DMS153 treated with DMSO at 0.1 percent for 48 hours (cell line): ENCODE data around the gene RAB31.
A peak's percentile ranks its signal among the peaks of the same experiment; 100 is the strongest.

Source experiments
- DNase-seq: peaks from one replicate; lab custom pipeline; 2025; ENCODE audit not compliant: unreplicated experiment; lab: John Stamatoyannopoulos, UW

RAB31 gene

DNA sequence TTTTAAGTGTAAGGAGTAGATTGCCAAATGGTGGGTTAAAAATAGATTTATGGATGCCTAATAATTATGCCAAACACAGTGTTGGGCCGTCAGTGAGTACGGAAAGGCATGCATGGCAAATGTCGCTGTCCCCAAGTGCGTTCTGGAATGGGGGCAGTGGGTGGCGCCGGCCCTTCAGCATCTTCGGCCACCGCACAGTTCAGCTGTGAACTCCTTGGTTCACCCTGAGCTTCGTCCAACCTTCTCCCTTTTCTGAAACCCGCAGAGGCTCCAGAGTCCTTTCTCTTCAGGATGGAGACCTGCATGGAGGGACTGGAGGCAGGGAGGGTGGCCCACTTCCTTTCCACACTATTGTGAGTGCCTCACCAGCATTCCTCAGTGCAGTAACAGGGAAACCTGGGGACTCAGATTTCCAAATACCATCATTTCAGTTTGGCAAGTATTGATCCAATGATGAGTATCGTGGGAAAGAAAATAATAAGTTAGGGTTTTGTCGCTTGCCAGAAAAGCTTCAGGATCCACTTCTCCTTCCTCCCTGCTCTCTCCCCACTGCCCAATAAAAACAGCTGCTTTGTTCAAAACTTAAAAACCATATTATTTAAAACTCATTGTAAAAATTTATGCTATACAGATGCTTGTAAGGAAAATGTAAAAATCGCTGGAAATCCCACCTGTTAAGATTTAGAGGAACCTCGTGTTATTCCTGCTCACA lies 103.0 kb downstream of the RAB31 start:
- DNase-seq: no peak

DNA sequence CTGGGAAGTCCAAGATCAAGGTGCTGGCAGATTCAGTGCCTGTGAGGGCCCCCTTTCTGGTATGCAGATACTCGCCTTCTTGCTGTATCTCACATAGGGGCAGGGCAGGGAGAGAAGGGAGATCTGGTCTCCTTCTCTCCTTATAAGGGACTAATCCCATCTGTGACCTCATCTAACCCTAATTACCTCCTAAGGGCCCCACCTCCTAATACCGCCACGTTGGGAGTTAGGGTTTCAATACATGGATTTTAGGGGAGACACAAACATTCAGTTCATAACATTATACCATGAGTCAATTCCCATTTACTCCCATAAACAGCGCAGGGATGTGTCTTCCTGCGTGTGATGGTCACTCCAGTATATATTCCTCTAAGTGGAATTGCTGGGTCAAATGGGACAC lies 103.9 kb downstream of the RAB31 start:
- no peak for DNase-seq

GRCh38 chr18:9814431-9814830 lies 106.3 kb downstream of the RAB31 start:
- no peak for DNase-seq

DNA sequence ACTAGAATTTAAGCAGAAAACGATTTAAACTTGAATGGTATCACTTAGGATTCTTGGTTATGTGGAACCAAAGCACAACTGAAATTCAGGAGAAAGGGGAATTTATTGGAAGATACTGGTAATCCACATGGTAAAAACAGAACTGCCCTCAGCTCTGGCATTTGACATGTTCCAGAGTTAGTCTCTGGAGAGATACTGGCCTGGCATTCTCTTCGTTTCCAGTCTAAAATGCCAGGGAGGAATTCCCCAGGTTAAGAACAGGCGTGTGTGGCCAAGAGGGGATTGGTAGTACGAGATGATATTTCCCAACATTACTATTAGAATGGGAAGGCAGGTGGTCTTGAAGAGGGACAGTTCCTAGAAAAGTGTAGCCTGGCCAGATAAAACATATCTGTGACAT lies 109.2 kb downstream of the RAB31 start:
- no peak for DNase-seq

- no peak for DNase-seq
Measured at GRCh38 chr18:9817725-9818422, 109.8 kb downstream of the RAB31 start.

DNA sequence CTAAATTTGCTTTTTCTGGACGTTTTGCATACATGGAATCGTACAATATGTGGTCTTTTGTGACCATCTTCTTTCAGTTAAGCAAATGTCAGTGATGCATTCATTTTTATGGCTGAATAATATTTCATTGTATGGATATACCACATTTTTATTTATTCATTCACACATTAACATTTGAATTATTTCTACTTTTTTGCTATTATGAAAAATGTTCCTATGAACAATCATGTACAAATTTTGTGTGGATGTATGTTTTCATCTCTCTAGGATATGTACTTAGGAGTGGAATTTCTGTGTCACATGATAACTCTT lies 110.3 kb downstream of the RAB31 start:
- no peak for DNase-seq

- DNase-seq: no peak
Measured at GRCh38 chr18:9820127-9820526, 112.0 kb downstream of the RAB31 start.

DNA sequence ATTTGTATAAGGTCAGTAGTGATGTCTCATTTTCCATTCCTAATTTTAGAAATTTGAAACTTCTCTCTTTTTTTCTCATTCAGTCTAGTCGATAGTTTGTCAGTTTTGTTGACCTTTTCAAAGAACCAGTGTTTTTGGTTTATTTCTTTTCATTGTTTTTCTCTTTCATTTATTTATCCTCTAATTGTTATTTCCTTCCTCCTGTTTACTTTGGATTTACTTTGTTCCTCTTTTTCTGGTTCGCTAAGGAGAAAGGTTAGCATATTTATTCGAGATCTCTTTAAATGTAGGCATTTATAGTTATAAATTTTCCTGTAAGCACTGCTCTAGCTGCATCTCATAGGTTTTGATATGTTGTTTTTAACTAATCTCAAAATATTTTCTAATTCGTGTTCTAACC lies 112.6 kb downstream of the RAB31 start:
- no peak for DNase-seq

DNA sequence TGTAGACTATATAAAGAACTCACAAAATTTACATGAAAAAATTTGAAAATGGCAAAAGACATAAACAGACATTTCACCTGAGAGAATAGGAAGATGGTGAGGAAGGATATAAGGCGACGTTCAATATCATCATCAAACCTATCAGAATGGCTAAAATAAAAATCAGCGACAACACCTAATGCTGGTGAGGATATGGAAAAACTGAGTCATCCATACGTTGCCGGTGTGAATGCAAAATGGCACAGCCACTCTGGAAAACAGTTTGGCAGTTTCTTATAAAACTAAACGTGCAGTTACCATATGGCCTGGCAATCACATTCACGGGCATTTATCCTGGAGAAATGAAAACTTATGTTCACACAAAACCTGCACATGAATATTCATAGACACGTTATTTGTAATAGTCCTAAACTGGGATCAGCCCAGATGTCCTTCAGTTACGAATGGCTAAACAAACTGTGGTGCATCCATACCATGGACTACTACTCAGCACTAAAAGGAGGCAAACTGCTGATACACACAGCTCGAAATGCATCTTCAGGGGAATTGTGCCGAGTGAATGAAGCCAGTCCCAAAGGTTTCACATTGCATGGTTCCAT lies 114.6 kb downstream of the RAB31 start:
- no peak for DNase-seq

GRCh38 chr18:9823805-9824473 lies 115.8 kb downstream of the RAB31 start:
- DNase-seq: no peak

DNA sequence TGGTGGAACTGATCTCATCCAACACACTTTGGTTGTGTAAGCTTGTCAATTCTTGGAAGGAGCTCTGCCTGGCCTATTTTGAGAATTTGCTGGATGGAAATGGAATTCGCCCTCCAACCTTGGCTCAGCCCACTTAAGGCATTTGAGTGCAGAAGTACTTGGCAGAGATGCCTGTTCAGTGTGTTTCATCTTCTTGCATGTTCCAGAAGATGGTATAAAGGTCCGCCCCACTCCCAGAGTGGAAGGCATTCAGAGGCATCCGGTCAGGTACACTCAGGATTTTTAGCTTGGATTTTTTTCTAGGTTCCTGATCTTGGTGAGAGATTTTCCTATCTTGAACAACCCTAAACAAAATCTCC lies 116.4 kb downstream of the RAB31 start:
- no peak for DNase-seq

DNA sequence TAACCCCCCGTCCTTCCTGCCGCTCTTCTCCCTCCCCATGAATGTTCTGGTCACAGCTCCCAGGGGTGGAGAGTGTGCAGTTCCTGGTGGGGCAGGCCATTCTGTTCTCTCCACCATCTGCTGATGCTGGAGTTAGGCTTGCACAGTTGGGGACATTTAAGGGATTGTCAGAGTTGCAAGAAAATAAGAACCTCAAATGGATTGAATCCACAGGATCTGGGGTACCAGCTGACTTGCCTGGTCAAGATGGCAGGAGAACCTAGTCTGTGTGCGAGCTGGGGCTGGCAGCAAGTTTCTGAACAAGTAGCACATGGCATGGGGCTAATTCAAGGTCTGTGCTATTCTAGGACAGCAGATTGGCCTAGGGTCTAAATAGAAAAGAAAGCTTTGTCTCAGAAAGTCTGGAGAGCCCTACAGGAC lies 116.9 kb downstream of the RAB31 start:
- no peak for DNase-seq

- DNase-seq: peak; percentile 14
Measured at GRCh38 chr18:9825571-9826073, 117.5 kb downstream of the RAB31 start.

GRCh38 chr18:9826685-9827084 lies 118.6 kb downstream of the RAB31 start:
- no peak for DNase-seq

GRCh38 chr18:9827211-9827792 lies 119.2 kb downstream of the RAB31 start:
- no peak for DNase-seq

GRCh38 chr18:9827793-9828505 lies 119.8 kb downstream of the RAB31 start:
- no peak for DNase-seq

GRCh38 chr18:9828506-9829396 lies 120.7 kb downstream of the RAB31 start:
- DNase-seq: no peak

DNA sequence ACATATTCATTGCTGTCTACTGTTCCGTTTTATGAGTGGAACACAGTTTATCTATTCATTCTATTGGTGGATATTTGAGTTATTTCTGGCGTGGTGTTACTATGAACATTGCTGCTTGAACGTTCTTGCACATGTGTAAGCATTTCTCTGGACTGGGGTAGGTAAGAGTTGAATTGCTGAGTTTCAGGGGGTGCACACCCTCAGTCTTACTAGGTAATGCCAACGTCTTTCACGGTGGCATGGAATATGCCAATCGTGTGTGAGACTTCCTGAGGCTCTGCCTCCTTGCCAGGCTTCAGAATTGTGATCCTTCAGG lies 121.3 kb downstream of the RAB31 start:
- no peak for DNase-seq

DNA sequence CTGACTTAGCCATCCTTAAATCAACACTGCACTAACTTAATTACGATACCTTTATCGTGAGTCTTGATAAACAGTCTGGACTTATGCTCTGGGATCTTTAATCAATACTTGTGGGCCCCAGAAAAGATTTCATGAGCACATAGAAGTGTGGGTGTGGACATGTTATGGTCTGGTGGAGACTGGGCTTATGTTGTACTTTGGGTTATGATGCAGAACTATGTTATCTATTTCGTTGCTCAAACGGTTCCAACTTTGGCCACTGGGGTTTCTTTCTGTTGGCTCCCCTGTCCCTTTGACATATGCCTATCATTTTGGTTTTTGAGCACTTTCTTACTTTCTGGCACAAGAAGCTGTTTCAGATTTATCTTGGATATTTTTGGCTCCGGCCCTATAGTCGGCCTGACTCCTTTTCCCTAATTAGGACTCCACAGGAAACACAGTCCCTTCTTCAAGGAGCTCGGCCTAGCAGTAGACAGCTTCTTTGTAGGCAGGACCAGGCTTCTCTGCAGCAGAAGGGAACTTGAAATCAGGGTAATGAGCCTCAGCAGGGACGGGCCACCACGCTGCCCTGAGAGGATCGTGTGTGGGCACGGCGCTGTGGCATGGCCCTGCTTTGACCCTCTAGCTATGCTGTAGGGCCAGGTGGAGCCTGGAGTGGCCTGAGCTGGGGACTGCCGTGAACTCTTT lies 123.1 kb downstream of the RAB31 start:
- no peak for DNase-seq
